GM18519 (cell line): ENCODE results near the gene POLR3A.

Experiments
- ATAC-seq: cut with Tn5 transposase; IDR thresholded peaks from one replicate; pipeline ENCODE4 v1.9.1; 2021; ENCODE audit warnings: mild to moderate bottlenecking, moderate library complexity; ENCODE audit not compliant: unreplicated experiment, low FRiP score

Gene POLR3A

DNA sequence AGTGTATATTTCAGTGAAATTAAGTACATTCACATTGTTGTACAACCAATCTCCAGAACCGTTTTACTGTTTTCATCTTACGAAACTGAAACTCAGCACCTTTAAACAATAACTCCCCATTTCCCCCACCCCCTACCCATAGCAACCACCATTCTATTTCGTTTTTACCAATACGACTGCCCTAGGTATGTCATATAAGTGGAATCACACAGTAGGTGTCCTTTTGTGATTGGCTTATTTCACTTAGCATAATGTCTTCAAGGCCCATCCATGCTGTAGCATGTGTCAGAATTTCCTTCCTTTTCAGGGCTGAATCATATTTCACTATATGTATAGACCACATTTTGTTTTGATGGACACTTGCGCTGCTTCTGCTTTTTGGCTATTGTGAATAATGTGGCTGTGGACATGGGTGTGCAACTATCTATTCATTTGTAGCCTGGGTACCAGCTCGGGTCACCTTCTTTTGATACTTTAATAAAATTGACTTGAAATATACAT lies 68.4 kb downstream of the POLR3A start:
- ATAC-seq: no peak

DNA sequence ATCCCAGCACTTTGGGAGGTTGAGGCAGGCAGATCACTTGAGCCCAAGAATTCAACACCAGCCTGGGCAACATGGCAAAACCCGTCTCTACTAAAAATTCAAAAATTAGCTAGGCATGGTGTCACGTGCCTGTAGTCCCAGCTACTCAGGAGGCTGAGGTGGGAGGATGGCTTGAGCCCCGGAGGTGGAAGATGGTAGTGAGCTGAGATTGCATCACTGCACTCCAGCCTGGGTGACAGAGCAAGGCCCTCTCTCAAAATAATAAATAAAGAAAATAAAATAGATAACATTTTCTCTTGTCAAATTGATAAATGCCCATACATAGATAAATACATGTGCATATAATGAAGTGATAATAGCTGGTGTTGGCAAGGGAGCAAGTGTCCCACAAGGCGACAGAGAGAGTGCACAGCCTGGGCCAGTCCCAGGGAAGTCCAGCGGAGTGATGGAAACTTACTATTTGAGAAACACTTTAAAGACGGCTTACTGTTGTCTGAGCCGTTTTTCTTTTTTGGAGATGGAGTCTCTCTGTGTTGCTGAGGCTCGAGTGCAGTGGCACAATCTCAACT lies 69.3 kb downstream of the POLR3A start:
- ATAC-seq: no peak

DNA sequence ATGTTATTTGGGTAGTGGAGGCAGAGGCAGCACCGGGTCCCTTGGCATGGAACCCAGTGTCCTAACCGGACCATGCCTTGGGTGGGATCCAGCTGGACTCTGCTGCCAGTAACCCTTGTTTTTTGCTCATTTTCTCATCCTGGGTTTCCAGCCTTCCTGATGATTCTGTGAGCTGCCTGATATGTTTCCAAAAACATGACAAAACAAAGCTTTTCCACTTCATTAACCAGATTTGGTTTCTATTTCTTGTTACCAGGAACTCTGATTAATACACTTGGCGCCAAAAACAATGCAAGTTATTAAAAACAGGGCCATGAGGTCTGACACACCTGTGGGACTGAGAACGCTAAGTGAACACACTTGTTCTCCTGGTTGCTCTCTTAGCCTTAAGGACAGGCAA lies 69.9 kb downstream of the POLR3A start:
- no peak for ATAC-seq

DNA sequence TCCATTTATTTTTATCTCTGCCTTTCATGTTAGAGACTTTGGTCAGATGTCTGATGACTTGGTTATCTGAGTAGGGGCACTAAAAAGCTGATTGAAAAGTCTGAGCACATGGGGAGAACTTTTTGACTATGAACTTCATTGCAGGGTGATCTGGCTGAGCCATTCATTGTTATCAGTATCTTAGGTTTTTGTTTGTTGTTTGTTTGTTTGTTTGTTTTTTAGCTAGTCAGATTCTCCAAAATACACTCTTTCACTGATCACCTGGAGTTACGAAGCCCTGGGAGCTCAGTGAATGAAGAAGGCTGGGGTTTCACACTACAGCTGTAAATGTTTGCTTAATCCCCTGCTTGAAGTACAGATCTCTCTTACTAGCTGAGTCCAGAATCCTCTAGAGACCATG lies 74.2 kb downstream of the POLR3A start:
- no peak for ATAC-seq

DNA sequence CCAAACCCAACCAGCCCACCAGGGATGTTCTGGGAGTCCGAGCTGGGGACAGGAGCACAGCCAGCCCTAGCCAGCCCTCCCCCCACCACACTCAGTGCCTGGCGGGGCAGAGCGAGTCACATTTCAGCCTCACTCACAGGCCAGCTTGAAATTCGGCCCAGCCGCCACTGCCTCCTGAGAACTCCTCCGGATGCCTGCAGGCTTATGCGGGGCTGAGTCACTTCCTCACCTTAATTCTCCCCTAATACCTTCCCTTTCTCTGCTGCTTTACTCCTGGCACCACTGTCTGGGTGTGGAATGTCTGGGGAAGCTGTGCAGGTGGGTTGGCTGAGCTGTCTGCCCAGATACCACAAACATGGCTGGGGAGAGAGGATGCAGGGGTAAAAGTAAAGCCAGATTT lies 80.1 kb downstream of the POLR3A start:
- ATAC-seq: no peak

DNA sequence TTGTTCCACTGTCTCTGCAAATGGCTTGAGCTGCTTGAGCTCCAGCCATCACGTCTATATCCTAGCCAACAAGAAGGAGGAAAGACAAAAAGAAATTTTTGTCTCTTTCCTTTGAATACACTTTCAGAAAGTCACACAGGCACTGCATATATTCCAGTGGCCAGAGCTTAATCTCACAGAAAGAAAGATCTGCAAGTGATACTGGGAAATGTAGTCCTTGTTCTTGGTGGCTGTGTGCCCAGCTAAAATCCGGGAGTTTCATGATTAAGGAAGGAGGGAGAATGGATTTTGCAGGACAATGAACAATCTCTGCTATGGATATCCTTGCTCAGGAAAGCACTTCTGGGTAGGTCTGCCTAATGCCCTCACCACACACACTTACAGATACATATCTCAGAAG lies 83.2 kb downstream of the POLR3A start:
- no peak for ATAC-seq

DNA sequence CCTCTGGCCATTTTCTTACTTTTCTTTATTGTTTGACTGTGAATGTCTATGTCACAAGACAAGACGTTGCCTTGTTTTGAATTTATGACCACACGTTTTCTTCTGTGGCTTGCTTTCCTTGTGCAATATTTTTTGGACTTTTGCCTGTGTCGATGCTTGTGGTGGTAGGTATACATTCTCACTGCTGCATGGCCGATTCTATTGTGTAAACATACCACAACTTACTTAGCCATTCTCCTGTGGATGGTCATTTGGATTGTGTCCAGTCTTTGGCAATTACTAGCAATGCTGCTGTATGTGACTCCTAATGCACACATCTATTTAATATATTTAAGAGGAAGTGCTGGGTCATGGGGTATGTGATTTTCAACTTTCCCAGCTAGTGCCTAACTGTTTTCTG lies 84.8 kb downstream of the POLR3A start:
- ATAC-seq: no peak

DNA sequence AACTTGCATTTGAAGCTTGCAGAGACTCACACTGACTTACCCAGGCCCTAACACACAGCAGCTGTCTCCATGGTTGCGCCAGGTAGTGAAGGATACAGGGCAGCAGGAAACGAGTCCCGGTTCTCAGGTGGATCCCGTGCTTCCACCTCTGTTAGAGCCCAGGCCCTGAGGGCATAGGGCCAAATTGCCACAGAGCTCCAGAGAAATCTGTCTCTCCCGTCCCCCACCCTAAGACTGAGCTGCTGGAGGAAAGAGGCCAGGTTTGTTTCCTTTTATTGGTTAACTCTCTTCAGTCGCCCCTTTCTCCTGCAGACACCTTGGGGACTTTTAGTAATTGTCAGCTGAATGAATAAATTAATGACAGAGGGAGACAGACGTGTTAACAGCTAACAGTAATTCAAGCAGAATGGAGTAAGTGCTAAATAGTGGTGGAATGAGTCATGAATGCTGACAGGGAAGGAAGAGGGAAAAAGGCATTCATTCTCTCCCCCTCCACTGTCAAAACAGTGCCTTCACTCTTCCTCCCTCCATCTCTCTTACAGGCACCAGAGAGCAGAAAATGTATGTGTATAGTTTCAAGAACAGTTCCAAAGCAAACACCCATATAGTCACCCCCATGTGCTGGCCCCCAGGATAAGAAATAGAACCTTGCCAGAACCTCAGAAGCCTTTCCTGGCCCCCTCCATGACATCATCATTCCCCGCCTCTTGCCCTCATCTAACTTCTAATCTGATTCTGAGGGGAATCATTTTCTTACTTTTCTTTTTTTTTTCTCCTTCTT lies 86.0 kb downstream of the POLR3A start:
- ATAC-seq: no peak

DNA sequence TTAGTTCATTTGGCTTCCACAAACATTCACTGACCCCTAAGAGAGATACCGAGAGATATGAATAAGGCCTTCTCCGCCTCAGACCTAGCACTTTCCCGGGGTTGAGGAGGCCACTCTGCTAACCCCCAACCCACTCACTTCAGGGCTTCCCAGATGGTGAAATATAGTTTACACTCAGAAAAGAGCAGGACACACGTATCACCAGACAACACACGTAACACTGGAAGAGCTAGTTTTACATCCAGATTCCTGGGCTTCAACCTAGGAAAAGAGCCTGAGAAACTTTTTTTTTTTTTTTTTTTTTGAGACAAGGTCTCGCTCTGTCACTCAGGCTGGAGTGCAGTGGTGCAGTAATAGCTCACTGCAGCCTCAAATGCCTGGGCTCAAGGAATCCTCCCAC lies 87.5 kb downstream of the POLR3A start:
- ATAC-seq: no peak

DNA sequence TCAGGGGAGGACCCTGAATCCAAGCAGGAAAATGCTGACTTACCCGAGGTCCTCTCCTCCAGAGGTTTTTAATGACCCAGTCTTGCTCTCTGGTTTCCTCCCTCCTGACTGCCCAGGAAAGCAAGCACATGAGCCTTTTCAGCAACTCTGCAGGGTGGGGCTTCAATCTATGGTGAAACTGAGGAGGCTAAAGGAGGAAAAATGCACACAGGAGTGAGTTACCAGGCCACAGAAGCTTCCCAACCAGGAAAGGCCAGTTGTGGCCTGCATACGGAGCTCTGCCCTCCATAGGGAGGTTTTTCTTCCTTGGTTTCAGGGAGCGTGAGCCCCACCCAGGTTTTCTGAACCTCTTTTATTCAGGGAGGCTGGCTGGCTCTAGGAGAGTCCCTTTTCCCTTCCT lies 88.7 kb downstream of the POLR3A start:
- no peak for ATAC-seq

DNA sequence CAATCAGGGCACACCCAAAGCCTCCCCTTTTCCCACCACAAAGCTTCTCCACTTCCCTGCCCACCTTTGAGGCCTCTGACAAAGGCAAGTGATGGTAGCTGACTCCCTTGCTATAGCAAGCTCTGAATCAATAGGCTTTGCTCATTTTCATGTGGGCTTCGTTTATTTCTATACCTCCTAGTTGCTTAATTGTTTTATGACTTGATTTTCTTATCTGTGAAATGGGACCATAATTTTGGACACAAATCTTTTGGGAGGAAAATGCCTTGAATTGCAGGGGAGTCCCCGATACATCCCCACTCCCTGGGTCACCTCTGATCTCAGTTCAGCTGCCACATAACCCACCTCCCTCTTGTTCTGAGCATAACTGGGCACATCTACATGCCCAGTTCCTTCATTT lies 89.1 kb downstream of the POLR3A start:
- no peak for ATAC-seq

DNA sequence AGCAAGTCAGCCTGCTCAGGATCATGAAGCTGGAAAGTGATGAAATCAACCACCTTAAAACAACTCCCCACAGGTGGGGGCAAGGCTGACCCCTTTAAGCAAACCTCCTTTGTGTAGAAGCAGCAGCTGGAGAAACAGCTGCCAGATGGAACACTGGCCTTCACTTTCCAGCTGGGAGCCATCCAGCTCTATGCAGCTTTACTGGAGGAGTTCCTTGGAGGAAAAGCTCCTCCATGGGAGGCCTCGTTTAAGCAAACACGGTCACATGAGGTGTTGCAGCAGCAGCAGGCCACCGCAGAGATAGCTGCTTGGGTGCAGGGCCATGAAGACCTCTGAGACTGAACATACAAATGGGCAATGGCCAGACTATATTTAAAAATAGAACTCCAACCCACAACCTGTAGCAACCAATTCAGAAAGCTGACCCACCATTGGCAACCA lies 89.7 kb downstream of the POLR3A start:
- ATAC-seq: no peak

DNA sequence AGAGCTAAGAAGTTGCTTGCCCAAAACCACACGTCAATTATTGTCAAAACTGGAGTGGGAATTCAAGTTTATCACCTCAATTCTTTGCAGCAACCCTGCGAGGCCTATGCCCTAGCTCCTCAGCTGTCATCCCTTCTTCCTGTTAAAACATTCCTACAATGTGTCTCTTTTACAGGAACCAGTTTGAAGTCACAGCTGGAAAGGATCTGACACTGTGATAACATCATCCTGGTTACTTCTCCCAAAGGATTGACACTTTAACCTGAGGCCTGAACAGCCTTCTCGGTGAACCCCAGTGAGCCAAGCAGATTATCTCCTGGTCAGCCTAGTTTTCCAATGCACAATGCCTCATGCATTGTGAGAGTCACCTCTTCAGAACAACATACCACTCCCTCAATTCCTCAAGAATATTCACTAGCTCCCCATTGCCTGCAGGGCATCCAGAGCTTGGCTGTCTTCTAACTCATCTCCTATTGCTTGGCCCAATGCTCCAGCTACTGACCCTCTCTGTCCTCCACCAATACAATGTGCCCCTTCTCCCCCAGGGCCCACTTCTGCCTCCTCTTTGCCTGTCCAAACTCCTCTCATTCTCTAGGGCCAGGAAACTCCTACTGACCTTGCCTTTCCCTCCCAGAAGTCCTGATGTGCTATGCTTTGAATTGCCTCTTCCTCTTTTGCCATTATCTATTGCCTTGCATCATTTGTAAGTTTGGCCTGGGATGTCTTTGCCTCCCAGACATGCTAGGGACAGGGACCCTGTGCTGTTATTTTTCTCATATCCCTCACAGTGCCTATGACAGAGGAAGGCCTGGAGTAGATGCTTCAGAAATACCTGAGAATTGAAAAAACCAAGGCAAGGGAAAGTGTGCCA lies 92.4 kb downstream of the POLR3A start:
- no peak for ATAC-seq

DNA sequence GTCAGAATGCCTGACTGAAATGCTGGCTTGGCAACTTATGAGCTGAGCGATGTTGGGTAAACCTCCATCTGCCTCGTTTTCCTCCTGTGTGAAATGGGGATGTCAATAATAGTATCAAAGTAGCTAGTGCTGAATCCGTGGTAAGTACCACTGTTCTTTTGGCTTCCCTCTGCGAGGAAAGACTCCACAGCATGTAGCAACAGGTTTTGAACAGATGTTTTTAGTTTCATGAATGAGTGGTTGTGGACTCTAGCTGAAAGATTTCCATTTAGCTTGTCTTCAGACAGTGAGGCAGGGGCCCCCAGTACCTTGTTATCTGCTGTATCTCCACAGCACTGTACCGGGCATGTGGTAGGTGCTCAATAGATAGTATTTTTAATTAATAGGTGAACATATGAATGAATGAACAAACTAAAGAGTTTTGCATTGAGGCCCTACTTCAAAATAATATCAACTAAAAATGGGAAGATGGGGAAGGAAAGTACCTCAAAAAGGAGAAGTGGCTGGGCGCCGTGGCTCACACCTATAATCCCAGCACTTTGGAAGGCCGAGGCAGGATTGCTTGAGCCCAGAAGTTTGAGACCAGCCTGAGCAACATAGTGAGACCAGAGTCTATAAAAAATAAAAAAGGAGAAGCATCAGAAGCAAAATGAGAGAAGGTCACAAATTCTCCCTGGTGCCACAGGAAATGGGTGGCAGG lies 97.1 kb downstream of the POLR3A start:
- no peak for ATAC-seq

DNA sequence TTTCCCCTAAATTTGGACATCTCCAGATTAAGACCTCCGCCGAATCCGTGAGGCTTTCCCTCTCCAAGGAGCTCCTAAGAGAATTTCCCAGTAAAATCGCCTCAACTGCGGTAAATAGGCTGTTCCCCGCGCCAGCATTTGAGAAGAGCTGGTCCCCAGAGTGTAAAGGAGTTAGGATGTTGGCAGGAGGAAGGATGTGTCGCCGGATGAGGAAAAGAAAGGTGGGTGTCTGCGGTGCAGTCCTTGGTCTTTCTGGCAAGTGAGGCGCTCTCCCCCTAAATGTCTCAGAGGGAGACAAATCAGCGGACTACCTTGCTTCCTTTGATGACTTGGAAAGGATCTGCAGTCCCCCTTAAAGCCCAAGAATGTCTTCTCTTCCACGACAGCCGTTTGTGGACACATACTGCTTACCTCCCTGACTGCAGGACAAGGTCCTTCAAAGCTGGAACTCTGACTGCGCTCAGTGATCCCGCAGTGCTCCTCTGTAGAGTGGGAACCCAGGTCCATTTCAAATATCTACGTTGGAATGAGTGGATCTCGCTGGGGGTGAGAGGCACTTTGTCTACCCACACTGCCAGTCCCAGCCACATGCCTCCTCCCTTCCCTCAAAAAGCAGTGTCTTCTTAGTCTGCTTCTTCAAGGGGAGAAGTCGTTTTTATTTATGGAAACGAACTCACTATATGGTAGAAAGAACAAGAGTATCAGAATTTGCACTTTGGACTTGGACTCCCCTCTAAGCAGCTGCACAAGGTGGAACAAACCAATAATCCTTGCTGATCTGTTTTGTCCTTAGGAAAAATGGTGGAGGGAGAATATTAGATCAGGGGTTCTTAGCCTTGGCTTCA lies 101.7 kb downstream of the POLR3A start:
- no peak for ATAC-seq

DNA sequence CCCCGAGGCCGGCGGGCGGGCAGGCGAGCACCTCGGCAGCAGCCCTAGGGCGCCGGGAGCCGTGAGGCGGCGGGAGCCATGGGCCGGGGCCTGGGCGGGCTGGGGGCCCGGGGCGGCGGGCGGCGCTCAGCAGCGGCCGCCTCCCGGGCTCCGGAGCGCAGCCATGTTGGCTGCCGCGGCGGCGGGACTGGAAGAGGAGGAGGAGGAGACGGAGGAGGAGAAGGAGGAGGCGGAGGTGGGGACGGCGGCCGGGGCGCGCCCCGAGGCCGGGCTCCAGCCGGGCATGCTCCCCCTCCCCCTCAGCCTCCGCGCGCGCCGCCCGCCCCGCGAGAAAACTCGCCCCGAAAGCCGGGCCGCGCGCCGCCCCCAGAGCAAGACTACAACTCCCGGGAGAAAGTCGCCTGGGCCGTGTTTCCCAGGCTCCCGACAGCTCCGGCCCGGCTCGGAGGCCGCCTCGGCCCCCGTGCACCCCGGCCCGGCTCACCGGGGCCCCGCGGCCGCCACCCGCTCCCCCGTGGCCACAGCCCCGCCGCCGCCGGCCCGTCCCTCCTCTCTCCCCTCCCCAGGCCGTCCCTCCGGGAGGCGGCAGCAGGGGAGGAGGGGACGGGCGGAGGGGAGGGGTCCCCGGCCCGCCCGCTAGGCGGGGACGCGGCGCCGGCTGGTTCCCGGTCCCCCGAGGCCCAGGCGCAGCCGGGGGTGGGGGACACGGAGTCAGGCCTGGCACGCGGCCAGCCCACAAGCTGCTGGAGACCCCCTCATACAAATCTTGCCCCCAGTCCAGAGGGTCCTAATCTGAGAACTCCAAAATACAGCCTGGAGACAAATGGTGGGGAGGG lies 102.5 kb downstream of the POLR3A start, which contains the start of gene DLG5:
Gene DLG5, minus strand, starts transcription at position 190 of the 836 bp plus-strand sequence. CDS start 235 bp downstream, outside the sequence.
- no peak for ATAC-seq

DNA sequence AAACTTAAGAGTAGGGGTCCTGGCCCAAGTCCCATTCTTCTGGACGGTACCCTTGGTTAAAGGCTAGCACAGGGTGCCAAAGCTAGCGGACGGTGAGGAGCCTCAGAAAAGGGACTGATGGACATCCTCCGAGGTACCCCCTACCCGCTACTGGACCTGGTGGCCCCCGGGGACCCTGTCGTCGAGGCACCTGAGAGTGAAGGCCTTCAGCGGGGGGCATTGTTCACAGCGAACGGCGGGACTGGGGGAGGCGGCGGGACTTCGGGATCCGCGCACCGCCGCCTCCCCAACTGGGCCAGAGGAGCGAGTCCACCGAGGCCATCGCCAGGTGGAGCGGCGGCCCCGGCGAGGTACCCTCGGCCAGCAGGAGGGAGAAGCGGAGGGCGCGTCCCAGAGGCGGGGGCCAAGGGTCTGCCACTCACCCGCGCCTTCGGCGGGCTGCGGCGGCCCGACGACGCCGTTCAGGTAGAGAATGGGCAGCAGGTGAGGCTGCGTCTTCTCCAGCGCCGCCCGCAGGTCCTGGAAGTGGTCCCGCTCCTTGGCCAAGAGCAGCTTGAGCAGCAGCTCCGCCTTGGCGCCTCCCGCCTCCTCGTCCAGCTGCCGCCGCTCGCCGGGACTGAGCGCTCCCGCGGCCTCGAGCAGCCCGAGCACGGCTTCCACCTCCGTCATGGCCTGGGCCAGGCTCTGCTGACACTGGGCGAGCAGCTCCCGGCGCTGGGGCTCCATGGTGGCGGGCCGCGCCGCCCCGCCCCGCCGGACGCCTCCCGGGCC lies 103.3 kb downstream of the POLR3A start:
- ATAC-seq: no peak

DNA sequence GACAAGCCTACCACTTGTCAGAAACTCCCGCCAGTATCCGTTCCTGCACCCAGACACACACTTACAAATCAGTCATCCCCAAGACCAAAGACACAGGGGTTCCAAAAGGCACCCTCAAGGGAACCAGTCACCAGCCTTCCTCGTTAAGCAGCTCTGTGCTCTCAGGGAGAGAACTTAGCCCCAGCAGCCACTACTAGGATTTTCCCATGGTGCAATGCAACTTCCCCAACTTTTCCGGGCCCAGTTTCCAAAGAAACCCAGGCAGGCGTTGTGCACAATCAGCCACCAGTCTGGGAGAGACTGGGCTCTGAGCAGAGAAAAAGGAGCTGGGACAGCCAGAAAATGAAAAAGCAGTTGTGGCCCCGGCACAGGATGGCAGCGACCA lies 103.9 kb downstream of the POLR3A start:
- no peak for ATAC-seq
